ENCODE results near the gene SENP5.

GRCh38 chr3:196875258-196875657, 7.5 kb downstream of the SENP5 start:
- TF ChIP-seq CTCF (IDR thresholded peaks at IDR 0.05) (no peak), POLR2A (IDR thresholded peaks at IDR 0.05) (no peak), POLR2AphosphoS5 (IDR thresholded peaks at IDR 0.05) (no peak)

Data from prostate gland (tissue), 2 donors.